Measurements from ENCODE around the gene KLHL34.

KLHL34 gene

GRCh38 chrX:21645886-21646285 is 12.2 kb downstream of the KLHL34 start:
- DNase-seq: no peak

- no peak for DNase-seq
Observed at GRCh38 chrX:21645431-21645830, 12.7 kb downstream of the KLHL34 start.

- no peak for DNase-seq
Observed at GRCh38 chrX:21639775-21640174, 18.4 kb downstream of the KLHL34 start.

- DNase-seq: no peak
Observed at GRCh38 chrX:21638311-21638710, 19.8 kb downstream of the KLHL34 start.

GRCh38 chrX:21632027-21632426 is 26.1 kb downstream of the KLHL34 start:
- DNase-seq: peak; percentile 53

GRCh38 chrX:21623778-21624501 is 34.2 kb downstream of the KLHL34 start:
- DNase-seq: no peak

- no peak for DNase-seq
Observed at GRCh38 chrX:21620234-21620633, 37.9 kb downstream of the KLHL34 start.

GRCh38 chrX:21616386-21616785 is 41.7 kb downstream of the KLHL34 start:
- no peak for DNase-seq

- no peak for DNase-seq
Observed at GRCh38 chrX:21612154-21612553, 46.0 kb downstream of the KLHL34 start.

GRCh38 chrX:21610168-21610567 is 48.0 kb downstream of the KLHL34 start:
- no peak for DNase-seq

GRCh38 chrX:21606002-21606401 is 52.1 kb downstream of the KLHL34 start:
- no peak for DNase-seq
